ENCODE measurements around the gene ERMARD. TPM values are rescaled to one million over a fixed set of nuclear protein-coding genes. Genes with fewer than 3 reads are reported as not detected.

The ERMARD gene
- polyA plus RNA-seq, 3 donors: 37.9 to 43.4 (median 39.4) TPM

DNA sequence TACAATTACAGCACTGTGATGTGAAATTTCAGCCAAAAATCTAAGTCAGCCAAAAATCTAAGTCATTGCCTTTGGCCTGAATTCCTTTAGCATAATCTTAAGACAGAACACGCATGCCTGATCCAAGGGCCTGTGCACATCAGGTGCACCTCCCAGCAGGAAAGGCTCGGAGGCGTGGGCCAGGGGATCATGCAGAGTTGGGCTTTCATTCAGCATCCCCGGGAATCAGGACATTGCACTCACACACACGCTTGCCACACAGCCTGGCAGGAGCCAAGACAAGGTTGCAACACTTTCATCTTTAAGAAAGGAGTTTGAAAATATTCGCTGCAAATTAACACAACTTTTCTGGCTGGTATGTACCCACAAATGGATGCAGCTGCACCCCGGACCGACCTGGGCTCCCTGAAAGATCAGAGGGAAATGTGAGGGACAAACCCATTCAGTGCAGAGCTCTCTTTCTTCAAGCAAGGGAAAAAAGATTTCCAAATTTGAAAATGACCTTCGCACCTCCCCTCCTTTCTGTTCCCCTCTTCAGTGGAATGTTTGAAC is 48.8 kb downstream of the ERMARD start:
- DNase-seq (ENCODE audit: low read depth in 3 of 3, low spot score in 2 of 3): no peak

DNA sequence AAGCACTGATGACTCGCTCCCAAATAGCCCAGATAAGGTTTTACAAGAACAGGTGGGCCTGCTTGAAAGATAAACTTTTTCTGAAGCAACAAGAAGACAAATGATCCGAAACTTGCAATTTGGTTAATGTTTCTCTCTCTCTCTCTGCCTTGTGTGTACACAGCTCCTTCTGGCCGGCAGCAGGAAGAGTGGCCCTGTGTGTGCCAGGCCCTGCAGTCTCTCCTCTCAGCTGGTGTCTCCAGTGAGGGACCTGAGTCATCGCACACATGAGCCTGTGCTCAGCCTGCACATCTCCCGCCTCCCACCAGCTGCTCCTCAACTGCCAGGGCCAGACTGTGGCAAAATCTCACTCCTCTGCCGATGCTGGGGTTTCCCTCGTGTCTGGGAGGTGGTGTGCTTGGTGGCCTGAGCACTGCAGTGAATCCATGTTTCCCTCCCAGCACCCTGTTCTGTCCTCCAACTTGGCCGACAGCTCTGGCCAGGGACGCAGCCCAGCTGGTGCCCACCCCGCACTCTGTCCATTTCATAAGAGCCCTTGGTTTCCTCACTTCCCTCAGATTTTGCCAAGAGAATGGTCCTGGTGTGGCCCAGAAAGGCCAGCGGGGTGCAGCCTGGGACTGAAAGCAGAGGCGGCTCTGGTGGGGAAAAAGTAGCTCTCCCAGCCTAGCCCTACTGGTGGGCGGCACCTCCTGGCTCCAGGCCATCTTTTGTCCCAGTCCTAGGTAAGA is 49.4 kb downstream of the ERMARD start:
- no peak for DNase-seq (ENCODE audit: low read depth in 3 of 3, low spot score in 2 of 3)

DNA sequence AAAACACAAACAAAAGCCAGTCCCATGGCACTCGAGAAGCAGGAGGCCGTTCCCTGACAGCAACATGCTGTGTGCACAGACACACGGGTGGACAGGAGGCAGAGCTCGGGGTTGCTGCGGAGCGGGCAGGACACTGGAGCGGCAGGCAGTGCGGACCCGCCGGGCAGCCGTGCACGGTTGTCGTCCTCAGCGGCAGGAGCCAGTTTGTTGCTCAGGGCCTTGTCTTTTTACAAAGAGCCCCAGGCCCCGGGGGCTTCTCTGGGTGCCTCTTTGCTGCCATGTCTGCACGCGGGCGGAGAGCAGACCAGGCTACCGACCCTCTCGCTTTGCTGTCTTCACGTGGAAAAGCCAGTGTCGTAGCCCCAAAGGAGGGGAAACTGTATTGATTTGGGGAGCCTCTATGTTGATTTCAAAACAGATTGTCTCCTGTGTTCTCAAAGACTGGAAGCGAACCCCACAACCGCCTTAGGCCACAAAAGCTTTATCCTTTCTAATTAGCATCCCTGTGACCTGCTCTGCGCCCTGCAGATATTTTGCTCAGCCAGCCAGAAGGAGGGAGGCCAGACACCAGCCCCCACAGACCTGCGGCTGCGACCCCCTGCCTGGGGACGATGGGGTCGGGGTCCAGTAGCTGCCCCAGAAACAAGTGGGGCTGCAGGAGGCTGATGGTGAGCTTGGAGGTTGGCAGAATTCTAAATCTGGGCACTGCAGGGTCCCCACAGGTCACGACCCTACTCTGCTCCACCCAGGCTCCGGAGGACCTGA is 50.2 kb downstream of the ERMARD start:
- DNase-seq (ENCODE audit: low read depth in 3 of 3, low spot score in 2 of 3): no peak

DNA sequence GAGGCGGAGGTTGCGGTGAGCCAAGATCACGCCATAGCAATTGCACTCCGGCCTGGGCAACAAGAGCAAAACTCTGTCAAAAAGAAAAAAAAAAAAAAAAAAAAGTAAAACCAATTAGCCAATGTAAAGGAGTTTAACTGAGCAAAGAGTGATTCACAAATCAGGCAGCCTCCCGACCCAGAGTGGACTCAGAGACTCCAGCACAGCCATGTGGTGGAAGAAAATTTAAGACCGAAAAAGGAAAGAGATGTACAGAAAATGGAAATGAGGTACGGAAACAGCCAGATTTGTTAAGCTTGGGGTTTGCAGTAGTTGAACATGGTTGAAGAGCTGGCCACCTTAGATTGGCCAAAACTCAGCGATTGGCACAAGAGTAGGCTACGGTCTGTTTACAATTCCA is 51.4 kb downstream of the ERMARD start:
- no peak for DNase-seq (ENCODE audit: low read depth in 3 of 3, low spot score in 2 of 3)

DNA sequence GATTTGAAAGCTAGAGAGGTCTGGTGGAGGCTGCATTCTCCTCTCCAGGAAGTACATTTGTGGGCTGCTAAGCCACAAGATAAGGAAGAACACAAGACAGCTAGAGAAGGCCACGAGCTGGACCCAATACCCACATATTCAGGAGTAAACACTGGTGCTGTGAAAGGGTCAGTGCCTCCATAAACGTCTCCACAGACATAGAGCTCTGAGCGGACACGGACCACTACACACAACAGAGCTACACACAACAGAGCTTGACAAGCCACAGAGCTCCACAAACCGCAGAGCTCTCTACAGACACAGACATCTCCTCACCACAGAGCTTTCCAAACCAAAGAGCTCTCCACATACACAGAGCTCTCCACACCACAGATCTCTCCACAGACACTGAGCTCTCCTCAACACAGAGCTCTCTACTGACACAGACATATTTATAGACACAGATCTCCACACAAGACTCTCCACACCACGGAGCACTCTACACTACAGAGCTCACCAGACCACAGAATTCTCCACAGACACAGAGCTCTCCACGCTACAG is 51.9 kb downstream of the ERMARD start:
- DNase-seq (ENCODE audit: low read depth in 3 of 3, low spot score in 2 of 3): no peak

DNA sequence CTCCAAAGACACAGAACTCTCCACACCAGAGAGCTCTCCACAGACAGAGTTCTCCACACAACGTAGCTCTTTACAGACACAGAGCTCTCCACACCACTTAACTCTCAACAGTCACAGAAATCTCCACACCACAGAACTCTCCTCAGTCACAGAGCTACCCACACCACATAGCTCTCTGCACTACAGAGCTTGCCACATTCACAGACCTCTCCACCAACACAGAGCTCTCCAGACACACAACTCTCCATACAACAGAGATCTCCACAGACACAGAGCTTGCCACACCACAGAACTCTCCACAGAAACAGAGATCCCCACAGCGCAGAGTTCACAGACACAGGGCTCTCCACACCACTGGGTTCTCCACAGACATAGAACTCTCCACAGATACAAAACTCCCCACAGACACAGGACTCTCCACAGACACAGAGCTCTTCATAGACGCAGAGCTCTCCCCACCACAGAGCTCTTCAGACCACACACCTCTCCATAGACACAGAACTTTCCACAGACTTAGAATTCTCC is 52.5 kb downstream of the ERMARD start:
- no peak for DNase-seq (ENCODE audit: low read depth in 3 of 3, low spot score in 2 of 3)

DNA sequence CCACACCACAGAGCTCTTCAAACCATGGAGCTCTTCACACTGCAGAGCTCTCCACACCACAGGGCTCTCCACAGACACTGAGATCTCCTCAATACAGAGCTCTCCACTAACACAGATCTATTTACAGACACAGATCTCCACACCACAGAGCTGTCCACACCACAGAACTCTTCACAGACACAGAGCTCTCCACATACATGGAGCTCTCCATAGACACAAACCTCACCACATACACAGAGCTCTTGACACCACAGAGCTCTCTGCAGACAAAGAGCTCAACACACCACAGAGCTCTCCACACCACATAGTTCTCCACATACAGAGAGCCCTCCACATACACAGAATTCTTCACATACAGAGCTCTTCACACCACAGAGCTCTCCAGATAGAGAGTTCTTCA is 53.0 kb downstream of the ERMARD start:
- DNase-seq (ENCODE audit: low read depth in 3 of 3, low spot score in 2 of 3): no peak

DNA sequence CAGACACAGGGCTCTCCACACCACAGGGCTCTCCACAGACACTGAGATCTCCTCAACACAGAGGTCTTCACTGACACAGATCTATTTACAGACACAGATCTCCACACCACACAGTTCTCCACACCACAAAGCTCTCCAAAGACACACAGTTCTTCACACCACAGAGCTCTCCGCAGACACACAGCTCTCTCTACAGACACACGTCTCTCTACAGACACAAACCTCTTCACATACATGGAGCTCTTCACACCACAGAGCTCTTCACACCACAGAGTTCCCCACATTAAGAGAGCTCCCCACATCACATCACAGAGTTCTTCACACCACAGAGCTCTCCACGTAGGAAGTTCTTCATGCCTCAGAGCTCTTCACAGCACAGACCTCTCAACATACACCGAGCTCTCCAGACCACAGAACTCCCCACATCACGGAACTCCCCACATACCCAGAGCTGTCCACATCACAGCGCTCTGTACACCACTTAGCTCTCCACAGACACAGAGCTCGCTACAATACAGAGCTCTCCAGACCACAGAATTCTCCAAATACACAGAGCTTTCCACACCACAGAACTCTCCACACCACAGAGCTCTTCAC is 53.9 kb downstream of the ERMARD start:
- DNase-seq (ENCODE audit: low read depth in 3 of 3, low spot score in 2 of 3): no peak

DNA sequence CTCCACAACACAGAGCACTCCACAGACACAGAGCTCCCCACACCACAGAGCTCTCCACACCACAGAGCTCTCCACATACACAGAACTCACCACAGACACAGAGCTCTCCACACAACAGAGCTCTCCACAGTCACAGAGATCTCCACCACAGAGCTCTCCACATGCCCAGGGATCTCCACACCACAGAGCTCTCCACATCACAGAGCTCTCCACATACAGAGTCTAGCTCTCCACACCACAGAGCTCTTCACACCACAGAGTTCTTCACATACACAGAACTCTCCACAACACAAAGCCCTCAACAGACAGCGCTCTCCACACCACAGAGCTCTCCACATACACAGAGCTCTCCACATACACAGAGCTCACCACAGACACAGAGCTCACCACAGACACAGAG is 55.3 kb downstream of the ERMARD start:
- DNase-seq (ENCODE audit: low read depth in 3 of 3, low spot score in 2 of 3): no peak

DNA sequence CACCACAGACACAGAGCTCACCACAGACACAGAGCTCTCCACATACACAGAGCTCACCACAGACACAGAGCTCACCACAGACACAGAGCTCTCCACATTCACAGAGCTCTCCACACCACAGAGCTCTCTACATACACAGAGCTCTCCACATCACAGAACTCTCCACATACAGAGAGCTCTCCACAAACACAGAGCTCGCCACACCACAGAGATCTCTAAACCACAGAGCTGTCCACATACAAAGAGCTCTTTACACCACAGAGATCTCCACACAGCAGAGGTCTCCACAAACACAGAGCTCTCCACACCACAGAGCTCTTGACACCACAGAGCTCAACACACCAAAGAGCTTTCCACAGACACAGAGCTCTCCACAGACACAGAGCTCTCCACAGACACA is 55.8 kb downstream of the ERMARD start:
- DNase-seq (ENCODE audit: low read depth in 3 of 3, low spot score in 2 of 3): no peak

DNA sequence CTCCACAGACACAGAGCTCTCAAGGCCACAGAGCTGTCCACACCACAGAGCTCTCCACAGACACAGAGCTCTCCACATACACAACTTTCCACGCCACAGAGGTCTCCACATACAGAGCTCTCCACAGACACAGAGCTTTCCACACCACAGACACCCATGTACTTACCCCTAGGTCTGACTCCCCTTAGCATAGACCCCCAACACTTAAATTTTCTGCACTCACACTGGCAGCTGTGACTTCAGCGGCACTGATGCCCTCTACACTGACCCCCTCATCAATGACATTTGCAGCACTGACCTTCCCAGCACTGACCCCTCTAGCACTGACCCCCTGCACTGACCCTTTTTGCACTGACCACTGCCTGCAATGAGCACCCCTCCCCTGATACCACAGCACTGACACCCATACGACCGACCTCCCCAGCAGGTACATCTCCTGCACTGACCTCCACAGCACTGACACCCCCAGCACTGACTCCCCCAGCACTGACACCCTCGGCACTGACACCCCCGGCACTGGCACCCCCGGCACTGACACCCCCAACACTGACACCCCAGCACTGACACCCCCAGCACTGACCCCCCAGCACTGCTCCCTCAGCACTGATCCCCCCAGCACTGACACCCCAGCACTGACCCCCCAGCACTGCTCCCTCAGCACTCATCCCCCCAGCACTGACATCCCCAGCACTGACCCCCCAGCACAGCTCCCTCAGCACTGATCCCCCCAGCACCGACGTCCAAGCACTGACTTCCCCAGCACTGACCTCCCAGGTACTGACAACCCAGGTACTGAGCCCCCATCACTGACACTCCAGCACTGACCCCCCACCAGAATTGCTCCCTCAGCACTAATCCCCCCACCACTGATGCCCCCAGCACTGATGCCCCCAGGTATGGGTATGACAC is 56.5 kb downstream of the ERMARD start:
- no peak for DNase-seq (ENCODE audit: low read depth in 3 of 3, low spot score in 2 of 3)

DNA sequence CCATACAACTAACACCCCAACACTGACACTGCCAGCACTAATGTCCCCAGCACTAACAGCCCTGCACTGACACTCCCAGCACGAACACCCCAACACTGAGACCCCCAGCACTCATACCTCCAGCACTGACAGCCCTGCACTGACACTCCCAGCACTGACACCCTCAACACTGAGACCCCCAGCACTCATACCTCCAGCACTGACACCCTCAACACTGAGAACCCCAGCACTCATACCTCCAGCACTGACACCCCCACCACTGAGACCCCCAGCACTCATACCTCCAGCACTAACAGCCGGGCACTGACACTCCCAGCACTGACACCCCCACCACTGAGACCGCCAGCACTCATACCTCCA is 57.2 kb downstream of the ERMARD start:
- no peak for DNase-seq (ENCODE audit: low read depth in 3 of 3, low spot score in 2 of 3)

DNA sequence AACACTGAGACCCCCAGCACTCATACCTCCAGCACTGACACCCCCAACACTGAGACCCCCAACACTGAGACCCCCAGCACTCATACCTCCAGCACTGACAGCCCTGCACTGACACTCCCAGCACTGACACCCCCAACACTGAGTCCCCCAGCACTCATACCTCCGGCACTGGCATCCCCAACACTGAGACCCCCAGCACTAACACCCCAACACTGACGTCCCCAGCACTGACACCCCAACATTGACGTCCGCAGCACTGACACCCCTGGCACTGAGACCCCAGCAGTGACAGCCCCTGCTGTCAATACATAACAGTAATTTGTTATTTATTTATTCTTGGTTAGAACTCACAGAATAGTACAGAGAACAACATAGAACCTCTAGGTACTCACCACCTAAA is 58.0 kb downstream of the ERMARD start:
- DNase-seq (ENCODE audit: low read depth in 3 of 3, low spot score in 2 of 3): no peak

DNA sequence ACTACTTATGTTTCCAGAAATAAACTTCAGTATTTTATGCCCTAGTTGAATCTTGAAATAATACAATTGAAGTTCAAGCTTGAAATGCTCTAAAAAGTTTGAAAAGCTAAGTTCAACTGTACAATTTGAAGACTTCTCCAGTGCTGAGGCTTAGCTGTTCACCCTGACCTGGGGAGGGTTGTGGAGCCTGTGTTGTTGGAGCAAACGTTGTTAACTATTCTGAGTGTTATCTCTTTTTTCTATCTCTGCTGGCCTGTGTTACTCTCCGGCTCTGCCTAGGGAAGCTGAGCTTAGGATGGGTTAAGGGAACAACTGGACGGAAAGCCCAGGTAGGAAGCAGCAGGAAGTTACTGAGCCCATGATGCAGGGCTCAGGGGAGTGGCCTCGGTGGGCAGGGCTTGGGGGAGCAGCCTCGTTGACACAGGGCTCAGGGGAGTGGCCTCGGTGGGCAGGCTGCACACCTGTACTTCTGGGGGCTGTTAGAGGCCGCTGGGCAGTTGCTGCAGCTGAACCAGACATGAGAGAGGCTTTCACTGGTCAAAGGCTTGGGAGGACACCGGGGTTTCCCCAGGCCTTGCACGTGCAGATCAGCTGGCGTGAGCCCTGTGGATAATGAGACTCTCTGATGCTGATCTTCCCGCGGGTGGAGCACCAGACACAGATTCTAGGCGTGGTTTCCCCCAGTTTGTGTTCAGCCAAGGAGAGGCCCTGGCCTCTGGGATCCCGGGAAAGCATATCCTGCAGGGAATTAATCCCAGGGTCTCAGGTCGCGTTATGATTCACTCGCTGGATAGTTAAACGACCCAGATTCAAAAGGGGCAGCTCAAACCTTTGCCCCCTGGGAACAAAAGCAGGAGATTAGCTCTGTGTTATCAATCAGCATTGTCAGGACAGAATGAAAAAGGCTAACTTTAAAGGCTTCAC is 58.9 kb downstream of the ERMARD start:
- no peak for DNase-seq (ENCODE audit: low read depth in 3 of 3, low spot score in 2 of 3)

DNA sequence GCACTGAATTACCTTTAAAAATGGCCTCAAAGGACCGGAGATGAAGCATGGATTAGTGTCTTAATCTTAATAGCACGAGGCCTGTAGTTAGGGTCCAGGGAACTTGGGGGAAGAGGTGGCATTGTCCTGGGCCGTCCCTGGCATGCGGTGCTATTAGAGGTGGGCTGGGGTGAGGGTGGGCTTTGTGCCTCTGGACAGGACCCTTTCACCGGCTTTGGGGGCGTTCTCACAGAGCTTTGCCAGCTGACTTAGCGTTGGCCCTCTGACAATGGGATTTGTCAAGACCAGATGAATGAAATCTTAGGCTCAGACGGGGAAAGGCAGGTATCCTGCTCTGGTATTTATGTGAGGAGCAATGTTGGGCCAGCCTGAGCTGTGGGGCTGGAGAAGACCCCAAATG is 59.6 kb downstream of the ERMARD start:
- DNase-seq (ENCODE audit: low read depth in 3 of 3, low spot score in 2 of 3): no peak

DNA sequence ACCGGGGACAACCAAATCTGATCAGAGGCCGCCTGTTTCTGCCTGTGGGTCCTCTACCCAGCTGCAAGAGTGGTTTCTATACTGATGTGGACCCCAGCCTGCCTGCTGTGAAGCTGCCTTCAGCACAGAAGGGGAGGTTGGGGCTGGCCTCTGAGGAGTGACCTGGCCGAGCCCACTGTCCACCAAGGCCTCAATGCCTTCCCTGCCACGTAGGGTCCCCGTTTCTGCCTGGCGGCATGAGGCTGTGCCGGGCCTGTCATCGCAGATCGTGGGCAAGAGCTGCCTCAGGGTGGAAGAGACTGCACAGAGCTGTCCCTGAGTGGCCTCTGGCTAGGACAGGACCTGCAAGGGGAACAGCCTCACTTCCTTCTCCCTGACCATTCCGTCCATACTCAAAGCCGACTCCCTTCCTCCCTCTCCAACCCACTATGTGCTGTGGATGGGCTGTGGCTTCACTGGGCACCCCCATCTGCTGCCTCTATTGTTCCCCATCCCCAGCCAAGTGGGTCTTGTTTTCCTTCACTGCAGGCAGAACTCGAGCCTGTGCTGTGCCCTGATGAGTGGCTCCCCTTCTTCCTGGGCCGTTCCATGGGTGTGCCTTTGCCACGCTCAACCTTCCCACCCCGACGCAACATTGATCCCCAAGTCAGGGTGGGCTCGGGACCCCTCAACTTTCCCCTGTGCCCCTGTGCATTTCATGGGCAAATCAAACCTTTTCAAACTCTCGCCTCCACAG is 60.3 kb downstream of the ERMARD start:
- no peak for DNase-seq (ENCODE audit: low read depth in 3 of 3, low spot score in 2 of 3)

DNA sequence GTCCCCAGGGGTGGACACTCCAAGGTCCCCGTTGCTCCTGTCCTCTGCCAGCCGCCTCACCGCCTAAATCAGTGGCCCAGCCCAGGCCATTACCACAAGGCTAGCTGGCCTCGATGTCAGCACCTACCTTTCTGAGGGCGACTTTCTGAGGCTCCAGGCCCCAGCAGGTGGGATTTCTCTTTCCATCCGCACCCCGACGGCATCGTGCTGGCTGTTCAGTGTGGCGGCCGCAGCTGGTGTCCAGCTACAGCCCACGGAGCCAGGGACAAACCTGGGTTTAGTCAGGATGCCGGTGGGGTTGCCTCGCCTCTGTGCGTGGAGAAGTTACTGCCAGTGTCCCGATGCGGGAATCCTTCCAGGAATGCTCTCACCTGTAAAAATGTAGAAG is 60.8 kb downstream of the ERMARD start:
- no peak for DNase-seq (ENCODE audit: low read depth in 3 of 3, low spot score in 2 of 3)

DNA sequence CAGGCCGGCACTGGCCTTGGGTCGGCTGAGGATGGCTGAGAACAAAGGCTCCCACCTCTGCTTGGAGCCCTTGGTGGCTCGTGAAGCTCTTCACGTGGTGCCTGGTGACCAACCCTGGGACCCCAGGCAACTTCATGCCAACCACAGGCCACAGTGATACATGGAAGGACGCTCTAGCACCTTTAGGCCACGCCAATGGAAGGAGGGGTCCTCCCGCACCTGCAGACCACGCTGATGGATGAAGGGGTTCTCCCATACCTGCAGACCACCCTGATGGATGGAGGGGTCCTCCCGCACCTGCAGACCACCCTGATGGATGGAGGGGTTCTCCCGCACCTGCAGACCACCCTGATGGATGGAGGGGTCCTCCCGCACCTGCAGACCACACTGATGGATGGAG is 62.5 kb downstream of the ERMARD start:
- no peak for DNase-seq (ENCODE audit: low read depth in 3 of 3, low spot score in 2 of 3)

DNA sequence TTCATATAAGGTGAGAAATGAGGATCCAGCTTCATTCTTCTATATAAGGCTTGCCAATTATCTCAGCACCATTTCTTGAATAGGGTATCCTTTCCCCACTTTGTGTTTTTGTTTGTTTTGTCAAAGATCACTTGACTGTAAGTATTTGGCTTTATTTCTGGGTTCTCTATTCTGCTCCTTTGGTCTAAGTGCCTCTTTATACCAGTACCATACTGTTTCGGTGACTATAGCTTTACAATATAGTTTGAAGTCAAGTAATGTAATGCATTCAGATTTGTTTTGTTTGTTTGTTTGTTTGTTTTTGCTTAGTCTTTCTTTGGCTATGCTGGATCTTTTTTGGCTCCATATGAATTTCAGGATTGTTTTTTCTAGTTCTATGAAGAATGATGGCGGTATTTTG is 64.6 kb downstream of the ERMARD start:
- no peak for DNase-seq (ENCODE audit: low read depth in 3 of 3, low spot score in 2 of 3)
